Skin of body (tissue), 2 donors: ENCODE data around the gene DUSP3. TPM values are rescaled to one million over a fixed set of nuclear protein-coding genes. Genes with fewer than 3 reads are reported as not detected.

Experiments
- DNase-seq: peaks from one replicate; lab custom pipeline; 2025; lab: John Stamatoyannopoulos, UW
- total RNA-seq: library from RNA; depleted of rRNA; stranded (reverse); fragments of >200 nt; gene quantifications from one replicate; pipeline ENCODE4 v1.2.3, GENCODE V29; 2014

The DUSP3 gene
- total RNA-seq, result 29.2 TPM

GRCh38 chr17:43778337-43779144, at the start of gene DUSP3:
Gene DUSP3 (minus strand): TSS chr17:43778977. CDS start chr17:43778924, 53 bp downstream.
- DNase-seq, result peak; percentile 77

DNA sequence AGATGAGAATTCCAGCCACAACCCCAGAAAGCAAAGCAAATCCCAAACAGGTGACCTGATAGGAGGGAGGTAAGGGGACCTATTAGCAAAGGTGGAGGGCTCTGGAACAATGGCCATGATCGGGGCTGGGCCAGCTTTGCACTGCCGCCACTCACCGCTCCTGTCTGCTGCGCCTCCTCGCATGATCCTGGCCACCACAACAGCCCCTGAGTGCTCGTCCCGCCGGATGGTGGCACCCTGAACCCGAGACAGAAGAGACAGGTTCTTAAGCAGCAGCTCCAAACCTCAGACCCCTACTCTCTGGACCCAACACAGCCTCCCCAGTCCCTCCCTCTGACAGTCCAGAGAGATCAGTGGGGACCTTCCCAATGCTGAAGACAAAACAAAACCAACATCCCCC, 48.8 kb upstream of the DUSP3 start:
- no peak for DNase-seq

GRCh38 chr17:43826206-43826605, 47.4 kb upstream of the DUSP3 start:
- DNase-seq, result no peak

DNA sequence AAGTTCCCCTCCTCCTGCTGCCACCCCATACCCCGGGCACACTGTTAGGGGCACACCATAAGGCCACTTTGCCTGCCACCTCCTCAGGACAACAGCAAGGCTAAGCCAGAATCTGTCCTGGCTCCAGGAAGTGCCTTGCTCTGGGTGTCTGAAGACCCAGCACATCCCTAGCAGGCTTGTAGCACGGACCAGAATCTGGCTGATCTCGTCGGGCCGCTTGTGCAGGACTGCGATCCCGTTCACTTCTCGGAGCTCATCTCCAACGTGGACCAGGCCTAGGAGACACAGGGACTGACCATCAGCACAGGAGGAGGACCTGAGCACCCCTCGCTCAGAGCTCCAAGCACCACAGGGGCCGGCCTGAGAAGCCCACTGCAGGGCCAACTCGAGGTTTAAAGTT, 46.8 kb upstream of the DUSP3 start:
- no peak for DNase-seq

DNA sequence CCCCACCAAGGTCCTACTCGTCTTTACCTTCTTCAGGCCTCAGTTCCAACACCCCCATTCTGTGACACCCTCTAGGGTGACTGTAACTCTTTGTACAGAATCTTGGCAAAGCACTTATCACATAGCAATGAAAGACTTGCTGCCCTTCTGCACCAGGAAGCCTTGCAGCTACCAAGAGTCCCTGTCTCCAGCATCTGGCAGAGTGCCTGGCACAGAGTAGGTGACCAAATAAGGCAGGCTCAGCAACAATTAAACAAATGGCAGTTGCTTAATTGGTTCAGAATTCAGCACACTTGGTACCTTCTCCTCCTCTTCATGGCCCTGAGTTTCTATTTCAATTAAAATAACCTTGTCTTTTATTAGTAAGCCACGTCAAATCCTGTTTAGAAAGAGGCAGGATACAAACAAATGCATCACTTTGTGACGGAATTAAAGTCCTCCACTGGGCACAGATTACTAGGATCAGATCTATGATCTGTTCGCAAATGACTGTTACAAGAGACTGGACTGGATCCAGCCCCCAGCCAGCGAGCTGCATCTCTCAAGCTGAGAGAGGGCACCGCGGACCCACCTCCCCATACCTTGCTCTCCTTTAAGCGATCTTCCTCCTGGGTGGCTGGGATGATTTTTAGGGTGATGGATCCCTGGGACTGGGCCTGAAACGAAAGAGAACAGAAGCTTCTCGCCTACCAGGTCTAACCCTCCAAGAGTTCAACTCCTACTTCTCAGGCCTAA, 44.7 kb upstream of the DUSP3 start:
- DNase-seq, result no peak

GRCh38 chr17:43822570-43823190, 43.9 kb upstream of the DUSP3 start:
- no peak for DNase-seq

- no peak for DNase-seq
Observed at GRCh38 chr17:43820759-43821158, 42.0 kb upstream of the DUSP3 start.

DNA sequence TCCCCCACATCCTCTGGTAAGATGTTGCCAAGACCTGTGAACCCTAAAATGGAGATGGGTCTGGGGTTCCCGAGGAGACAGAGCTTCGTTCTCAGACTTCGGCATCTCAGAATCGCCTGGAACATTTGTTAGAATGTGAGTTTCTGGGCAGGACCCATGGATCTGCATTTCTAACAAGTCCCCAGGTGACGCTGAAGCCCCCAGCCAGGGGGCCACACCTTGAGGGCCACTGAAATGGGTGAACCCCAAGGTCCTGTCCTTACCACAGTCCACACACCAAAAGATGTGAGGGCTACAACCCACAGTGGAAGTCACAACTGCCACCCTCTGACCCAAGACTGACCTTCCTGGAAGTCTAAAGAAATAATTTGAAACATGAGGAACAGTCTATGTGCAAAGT, 40.2 kb upstream of the DUSP3 start:
- DNase-seq, result no peak

GRCh38 chr17:43817826-43818225, 39.0 kb upstream of the DUSP3 start:
- DNase-seq, result no peak

DNA sequence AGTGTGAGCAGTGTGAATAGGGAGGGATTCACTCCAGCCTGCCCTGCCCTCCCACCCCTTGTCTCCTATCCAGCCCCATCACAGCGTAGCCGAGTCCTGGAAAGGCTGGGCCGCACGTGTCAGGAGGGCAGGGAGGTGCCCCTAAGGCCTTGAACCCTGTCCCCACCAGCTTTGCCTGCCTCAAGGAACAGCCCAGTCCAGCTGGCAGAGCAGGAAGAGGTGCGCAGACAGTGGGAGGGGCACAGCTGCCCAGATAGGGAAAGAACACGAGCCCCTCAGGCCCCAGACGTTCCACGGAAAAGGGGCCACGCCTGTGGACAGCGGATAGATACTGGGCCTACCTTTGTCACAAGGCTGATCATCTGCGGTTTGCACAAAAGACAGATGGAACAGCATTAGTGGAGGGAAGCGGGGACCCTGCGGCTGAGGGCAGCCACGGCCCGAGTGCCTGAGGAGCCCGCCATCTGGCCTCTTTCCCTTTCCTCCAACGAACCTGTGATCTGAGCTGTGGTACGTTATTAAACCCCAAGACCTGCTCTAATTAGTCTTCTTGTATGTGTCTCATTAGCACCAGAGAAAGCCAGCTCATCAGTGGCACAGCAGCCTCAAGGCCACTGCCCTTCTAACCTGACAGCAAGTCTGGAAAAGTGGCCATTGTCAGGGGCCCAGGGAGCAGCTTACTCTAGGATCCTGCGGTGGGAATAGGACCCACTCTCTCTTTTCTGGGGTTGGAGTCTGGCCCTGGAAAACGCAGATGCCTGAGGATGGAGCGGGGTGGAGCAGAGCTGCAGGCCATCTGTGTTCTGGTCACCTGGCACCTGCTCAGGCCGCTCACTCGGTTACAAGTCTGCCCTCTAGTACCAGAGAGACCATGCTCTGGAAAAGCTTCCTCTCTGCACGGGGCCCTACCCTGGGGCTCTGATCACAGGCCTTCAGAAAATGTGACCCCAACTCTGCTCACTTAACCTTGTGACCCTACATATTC, 37.9 kb upstream of the DUSP3 start:
- no peak for DNase-seq

DNA sequence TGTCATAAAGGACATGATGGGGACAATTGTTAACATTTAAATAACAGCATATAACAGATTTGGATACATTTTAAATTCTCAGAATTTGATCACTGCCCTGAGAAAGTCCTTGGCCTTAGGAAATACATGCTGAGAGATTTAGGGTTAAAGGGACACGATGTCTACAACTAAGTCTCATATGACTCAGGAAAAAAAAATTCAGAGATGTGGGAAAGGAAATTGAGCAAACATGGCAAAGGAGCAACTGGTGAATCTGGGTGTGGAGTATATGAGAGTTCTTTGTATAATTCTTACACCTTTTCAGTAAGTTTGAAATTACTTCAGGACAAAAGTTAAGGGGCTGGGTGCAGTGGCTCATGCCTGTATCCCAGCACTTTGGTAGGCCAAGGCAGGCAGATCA, 35.9 kb upstream of the DUSP3 start:
- DNase-seq, result no peak

DNA sequence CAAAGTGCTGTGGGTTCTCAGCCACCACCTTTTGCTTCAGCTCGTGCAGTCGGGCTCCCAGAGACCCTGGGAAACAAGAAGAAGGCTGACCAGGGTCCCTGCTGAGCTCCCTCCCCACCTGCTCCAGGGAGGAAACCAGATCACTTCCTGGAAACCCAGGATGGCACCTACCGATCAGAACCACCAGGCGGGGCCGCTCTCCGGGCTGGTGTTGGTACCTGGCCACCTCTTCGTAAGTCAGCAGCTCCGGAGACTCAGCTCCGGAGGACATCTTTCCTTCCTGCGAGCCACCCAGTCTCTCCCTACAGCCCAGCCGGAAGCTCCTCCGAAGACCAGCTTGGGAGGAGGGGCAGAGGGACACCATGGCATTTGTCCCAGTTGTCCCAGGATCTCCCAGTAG, 35.2 kb upstream of the DUSP3 start:
- no peak for DNase-seq

- DNase-seq, result no peak
Observed at GRCh38 chr17:43813386-43813785, 34.6 kb upstream of the DUSP3 start.

GRCh38 chr17:43812396-43813265, 33.9 kb upstream of the DUSP3 start:
- no peak for DNase-seq

GRCh38 chr17:43810823-43811222, 32.0 kb upstream of the DUSP3 start:
- DNase-seq, result no peak

- DNase-seq, result no peak
Observed at GRCh38 chr17:43810226-43810715, 31.5 kb upstream of the DUSP3 start.

GRCh38 chr17:43809121-43809520, 30.3 kb upstream of the DUSP3 start:
- DNase-seq, result no peak

DNA sequence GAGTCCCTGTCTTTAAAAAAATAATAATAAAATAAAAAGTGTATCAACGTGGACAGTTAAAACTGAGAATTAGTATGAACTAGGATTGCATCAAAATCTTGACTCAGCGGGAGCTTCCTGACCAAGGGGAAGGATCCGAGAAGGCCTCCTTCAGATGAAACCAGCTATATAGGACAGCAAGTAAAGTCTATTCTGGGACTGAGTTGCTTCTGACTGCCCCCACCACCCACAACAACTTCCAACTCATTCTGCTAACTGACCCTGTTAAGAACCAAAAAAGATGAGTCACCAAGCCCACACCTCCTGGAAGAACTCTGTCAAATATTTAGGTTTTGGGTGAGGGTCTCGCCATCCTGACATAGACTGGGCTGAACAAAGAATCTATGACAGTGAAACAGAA, 29.3 kb upstream of the DUSP3 start:
- DNase-seq, result no peak

DNA sequence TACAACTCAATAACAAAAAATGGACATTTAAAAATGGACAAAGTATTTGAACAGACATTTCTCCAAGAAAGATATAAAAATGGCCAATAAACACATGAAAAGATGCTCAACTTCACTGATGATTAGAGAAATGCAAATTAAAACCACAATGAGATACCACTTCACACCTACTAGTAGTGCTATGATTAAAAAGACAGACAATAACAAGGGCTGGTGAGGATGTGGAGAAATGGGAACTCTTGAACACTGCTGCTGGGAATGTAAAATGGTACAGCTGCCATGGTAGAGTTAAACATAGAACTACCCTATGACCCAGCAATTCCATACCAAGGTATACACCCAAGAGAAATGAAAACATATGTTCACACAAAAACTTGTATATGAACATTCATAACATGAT, 26.3 kb upstream of the DUSP3 start:
- no peak for DNase-seq

GRCh38 chr17:43803758-43804157, 25.0 kb upstream of the DUSP3 start:
- no peak for DNase-seq
